GM12872 (cell line): ENCODE measurements around the gene FMN1.

Experiments used
- TF ChIP-seq, protein P1 (sequence below): IDR thresholded peaks from 3 replicates; pipeline ENCODE4 v1.5.1; 2011; ENCODE audit warnings: low read depth, mild to moderate bottlenecking, low read length, moderate library complexity; ENCODE audit not compliant: insufficient read depth

The FMN1 gene

DNA sequence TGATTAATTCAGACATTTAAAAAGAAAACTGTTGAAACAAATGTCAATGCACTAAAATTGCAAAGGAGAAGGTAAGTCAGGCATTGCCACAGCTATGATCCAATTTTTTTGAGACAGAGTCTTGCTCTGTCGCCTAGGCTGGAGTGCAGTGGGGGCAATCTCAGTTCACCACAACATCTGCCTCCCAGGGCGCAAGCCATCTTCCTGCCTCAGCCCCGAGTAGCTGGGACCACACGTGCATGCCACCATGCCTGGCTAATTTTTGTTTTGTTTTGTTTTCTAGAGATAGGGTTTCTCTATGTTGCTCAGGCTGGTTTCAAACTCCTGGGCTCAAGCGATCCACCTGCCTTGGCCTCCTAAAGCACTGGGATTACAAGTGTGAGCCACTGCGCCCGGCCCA, 117.6 kb downstream of the FMN1 start:
- TF ChIP-seq, protein P1, sequence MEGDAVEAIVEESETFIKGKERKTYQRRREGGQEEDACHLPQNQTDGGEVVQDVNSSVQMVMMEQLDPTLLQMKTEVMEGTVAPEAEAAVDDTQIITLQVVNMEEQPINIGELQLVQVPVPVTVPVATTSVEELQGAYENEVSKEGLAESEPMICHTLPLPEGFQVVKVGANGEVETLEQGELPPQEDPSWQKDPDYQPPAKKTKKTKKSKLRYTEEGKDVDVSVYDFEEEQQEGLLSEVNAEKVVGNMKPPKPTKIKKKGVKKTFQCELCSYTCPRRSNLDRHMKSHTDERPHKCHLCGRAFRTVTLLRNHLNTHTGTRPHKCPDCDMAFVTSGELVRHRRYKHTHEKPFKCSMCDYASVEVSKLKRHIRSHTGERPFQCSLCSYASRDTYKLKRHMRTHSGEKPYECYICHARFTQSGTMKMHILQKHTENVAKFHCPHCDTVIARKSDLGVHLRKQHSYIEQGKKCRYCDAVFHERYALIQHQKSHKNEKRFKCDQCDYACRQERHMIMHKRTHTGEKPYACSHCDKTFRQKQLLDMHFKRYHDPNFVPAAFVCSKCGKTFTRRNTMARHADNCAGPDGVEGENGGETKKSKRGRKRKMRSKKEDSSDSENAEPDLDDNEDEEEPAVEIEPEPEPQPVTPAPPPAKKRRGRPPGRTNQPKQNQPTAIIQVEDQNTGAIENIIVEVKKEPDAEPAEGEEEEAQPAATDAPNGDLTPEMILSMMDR: no peak

DNA sequence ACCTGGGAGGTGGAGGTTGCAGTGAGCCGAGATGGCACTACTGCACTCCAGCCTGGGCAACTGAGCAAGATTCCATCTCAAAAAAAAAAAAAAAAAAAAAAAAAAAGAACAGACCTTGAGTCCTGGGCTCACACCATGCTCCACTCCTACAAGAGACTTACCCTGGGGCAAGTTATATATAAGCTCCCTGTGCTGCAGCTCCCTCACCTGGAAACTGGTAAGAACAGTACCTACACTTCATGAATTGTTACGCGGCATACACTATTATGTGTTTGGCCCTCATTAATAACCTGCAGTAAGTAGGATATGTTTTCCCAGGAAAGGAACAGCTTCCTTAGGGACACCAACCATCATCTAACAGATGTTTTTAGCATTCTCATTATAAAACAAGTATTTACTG, 119.6 kb downstream of the FMN1 start:
- TF ChIP-seq, protein P1: no peak

DNA sequence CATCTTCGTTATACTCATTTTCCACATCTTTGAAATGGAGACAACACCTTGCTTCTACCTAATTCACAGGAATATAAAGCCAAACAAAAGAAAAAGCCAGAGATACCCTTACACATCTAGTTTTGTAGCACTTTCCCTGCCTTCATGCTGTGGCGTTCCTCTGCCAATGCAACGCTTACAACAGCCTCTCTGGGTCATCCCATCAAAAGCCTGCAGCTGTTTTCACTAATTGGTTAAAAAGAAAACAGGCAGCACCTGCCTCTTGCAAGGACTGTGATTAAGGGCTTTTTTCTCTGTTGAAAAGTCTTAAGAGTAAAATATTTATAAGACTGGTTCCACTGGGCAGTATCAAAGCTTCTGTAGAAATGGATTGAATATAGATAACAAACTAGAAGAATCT, 120.3 kb downstream of the FMN1 start:
- TF ChIP-seq, protein P1: no peak

DNA sequence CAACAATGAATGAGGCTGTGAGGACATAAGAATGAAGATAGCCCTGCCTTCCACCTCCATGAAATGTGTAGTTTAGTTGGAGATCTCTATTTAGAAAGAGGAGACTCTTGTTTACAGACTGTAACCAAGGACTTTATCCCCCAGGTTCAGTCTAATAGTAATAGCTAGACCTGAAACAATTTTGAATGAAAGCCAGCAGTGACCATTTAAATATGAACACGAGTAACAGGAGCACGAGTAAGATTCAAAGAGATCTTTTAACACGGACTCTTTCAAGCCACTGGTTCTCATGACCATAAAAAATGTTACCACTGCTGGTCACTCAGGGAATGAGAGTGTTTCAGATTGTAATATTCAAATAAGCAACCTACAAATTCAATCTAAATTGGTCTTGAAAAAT, 123.1 kb downstream of the FMN1 start:
- TF ChIP-seq, protein P1: no peak

DNA sequence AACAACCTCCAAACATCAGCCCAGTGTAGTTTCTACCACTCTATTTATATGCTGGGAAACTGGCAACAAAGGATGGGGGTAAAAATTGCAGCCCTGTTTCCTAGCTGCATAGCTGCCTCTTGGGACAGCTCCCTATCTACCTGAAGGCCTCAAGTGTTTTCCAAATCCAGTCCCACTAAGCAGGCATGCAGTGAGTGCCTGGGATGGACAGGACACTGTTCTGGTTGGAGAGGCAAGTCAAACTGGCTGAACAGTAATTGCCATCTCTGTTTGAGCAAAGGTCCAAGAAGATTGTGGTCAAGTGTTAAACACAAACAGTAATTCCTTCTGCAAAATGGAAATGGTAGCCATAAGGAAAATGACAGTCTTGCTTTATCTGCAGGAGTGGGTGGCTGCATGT, 125.4 kb downstream of the FMN1 start:
- TF ChIP-seq, protein P1: no peak

DNA sequence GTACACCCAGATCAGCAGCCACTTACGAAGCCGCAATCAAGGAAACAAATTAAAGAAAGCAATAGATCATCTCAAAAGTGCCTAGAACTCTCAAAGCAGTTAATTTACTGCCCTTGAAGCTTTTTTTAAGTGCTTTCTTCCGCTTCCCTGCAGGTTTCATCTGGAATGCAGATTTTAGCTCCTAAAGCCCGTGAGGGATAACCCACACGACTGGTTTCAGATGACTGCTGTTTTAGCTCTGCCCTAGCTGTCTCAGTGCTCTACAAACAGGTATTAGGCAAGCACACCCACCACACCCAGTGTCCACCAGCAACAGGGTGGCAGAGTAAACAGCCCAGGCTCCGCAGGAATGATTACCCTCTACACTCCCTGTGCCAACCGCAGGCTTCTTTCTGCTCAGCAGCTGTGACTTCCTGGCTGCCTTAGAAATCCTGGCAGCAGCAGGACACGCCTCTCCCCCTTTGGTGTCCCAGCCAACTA, 126.0 kb downstream of the FMN1 start:
- TF ChIP-seq, protein P1: no peak

DNA sequence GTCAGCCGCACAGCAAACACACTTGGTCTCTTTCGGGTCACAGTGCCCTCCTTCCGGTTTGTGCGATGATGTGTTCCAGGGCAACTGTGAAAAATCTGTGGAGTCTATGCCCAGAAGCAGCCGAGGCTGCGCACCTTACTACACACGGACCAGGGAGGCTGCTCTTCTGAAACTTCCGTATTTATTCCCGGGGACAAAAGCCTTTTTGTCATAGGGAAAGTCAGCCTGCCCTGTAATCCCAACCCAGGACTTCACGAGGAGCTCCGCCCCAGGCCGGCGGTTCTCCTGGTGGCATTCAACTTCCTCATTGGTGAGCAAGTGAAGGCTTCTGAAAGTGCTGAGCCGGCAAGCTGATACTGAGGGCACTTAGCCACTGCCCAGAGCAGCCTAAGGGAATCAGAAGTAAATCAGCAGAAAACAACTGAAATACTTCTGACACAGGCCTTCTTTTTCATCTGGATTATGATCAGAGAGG, 126.5 kb downstream of the FMN1 start:
- TF ChIP-seq, protein P1: no peak

DNA sequence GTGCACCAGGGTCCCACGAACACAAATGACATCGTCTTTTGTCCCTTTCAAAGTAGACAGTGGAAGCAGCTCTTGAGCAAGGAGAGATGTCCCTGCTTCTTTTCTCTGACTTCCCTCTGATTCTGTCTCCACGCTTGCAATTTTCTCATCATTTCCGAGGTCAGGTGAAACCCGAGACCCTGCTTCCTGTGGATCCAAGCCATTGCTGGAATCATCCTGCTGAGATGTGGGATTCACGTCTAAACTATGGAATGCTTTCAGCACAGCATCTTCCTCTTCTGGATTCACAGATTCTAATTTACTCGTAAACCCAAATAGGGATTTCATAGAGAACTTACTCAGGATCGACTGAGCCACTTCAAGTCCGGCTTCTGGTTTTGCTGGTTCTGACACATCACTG, 127.1 kb downstream of the FMN1 start:
- TF ChIP-seq, protein P1: no peak
